ENCODE data around the gene CDX1. TPM values are rescaled to one million over a fixed set of nuclear protein-coding genes. Genes with fewer than 3 reads are reported as not detected.

CDX1 gene
- total RNA-seq, 1 donor from 2014 or later = 1.0 TPM

DNA sequence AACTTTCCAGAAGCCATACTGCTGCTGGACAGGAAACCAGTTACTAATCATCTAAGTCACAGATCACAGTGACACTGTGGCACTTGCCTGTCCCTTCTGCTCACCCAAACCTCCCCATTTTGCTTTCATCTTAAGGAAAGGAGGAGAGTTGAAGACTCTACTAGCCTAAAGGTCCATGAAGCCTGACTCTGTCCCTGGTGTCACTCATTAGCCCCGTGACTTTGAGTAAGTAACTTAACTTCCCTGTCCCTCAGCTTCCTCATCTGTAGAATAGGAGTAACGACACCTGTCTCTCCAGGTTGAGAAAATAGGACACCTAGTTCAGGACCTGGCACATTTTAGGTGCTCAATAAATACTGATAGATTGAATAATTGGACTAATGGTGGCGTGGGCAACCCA is 22.7 kb downstream of the CDX1 start:
- peaks cover 38% of the 10 kb centered on the region for H3K27me3 Mint-ChIP-seq (ENCODE audit: unreplicated experiment)
- no peak overlapping the region for H3K4me3 Mint-ChIP-seq (ENCODE audit: unreplicated experiment)
- no peaks in the 10 kb centered on the region for H3K36me3 Mint-ChIP-seq (ENCODE audit: unreplicated experiment)

DNA sequence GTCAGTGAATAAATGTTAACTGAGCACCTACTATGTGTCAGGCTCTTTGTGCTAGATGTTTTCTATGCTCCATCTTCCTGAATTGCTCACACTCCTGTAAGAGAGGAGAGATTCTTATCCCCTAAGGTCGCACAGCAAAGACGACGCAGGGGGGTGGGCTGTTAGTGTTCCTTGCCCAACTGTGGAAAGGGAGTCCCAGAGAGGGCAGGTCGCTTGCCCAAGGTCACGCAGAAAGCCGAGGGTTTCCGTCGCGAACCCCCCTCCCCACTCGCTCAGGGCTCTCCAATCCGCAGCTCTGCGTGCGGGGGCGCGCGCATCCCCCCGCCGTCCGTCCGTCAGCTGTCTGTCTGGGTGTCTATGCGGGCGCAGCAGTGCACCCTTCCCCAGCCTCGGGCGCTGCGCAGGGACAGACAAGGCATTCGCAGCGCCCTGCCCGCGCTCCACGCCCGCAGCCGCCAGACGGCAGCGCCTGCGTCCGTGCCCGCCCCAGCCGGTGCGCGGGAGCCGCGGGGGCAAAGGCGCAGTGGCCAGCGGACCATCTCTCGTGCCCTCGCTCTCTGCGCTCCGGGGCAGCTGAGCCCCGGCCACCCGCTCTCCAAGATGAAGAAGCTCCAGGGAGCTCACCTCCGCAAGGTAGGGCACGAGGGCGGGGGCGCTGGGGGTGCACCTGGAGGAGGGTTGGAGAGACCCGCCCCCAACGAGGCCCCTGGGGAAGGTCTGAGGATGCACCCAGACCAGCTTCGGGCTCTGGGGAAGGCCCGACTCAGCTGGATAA is 23.3 kb downstream of the CDX1 start, which contains the start of gene SLC6A7:
SLC6A7 (plus strand) TSS at position 335 of the 775 bp plus-strand sequence; CDS start at position 601, 266 bp downstream.
- H3K4me1 Mint-ChIP-seq (ENCODE audit: unreplicated experiment) = no peaks in the 10 kb centered on the region
- TF ChIP-seq, protein P1, sequence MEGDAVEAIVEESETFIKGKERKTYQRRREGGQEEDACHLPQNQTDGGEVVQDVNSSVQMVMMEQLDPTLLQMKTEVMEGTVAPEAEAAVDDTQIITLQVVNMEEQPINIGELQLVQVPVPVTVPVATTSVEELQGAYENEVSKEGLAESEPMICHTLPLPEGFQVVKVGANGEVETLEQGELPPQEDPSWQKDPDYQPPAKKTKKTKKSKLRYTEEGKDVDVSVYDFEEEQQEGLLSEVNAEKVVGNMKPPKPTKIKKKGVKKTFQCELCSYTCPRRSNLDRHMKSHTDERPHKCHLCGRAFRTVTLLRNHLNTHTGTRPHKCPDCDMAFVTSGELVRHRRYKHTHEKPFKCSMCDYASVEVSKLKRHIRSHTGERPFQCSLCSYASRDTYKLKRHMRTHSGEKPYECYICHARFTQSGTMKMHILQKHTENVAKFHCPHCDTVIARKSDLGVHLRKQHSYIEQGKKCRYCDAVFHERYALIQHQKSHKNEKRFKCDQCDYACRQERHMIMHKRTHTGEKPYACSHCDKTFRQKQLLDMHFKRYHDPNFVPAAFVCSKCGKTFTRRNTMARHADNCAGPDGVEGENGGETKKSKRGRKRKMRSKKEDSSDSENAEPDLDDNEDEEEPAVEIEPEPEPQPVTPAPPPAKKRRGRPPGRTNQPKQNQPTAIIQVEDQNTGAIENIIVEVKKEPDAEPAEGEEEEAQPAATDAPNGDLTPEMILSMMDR (IDR thresholded peaks at IDR 0.05) = no peak
- H3K27me3 Mint-ChIP-seq (ENCODE audit: unreplicated experiment) = peaks cover 42% of the 10 kb centered on the region
- H3K36me3 Mint-ChIP-seq (ENCODE audit: unreplicated experiment) = no peaks in the 10 kb centered on the region
- no peak within 1 kb of the TSS for H3K27ac Mint-ChIP-seq (ENCODE audit: unreplicated experiment)
- no peaks in the 10 kb centered on the region for H3K9me3 Mint-ChIP-seq (ENCODE audit: unreplicated experiment)
- no peak within 1 kb of the TSS for H3K4me3 Mint-ChIP-seq (ENCODE audit: unreplicated experiment)
- no peak for DNase-seq (ENCODE audit: extremely low spot score, unreplicated experiment)

More for the DNA sequence above, 22.7 kb downstream of the CDX1 start:
- H3K27ac Mint-ChIP-seq (ENCODE audit: unreplicated experiment) = no peak overlapping the region
- H3K9me3 Mint-ChIP-seq (ENCODE audit: unreplicated experiment) = no peaks in the 10 kb centered on the region
- H3K4me1 Mint-ChIP-seq (ENCODE audit: unreplicated experiment) = no peaks in the 10 kb centered on the region
- no peak for DNase-seq (ENCODE audit: extremely low spot score, unreplicated experiment)
- TF ChIP-seq, protein P1 (IDR thresholded peaks at IDR 0.05) = no peak

DNA sequence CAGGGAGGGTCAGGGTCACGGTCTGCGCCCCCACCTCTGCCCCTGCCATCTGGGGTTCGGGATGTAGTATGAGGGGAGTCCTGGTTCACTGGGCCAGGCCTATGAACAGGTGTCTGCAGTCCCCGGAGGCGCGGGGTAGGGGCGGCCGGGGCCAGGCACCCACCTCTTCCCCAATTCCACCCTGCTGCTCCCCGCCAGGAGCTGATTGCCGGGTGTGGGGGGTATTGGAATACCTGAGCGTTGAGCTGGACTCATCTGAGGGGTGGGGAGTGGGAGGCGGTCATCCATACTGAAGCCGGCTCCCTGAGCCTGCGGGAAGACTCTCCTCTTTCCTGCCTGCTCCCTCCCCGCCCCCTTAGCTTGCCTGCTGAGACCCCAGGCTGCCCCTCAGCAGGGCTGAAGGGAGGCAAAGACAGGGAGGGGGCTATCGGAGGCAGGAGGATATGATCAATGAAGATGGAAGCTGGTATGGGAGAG is 24.0 kb downstream of the CDX1 start:
- peaks cover 42% of the 10 kb centered on the region for H3K27me3 Mint-ChIP-seq (ENCODE audit: unreplicated experiment)
- H3K27ac Mint-ChIP-seq (ENCODE audit: unreplicated experiment) = no peak overlapping the region
- H3K4me1 Mint-ChIP-seq (ENCODE audit: unreplicated experiment) = no peaks in the 10 kb centered on the region
- H3K36me3 Mint-ChIP-seq (ENCODE audit: unreplicated experiment) = no peaks in the 10 kb centered on the region
- TF ChIP-seq, protein P1 (IDR thresholded peaks at IDR 0.05) = no peak
- DNase-seq (ENCODE audit: extremely low spot score, unreplicated experiment) = no peak
- no peak overlapping the region for H3K4me3 Mint-ChIP-seq (ENCODE audit: unreplicated experiment)
- no peaks in the 10 kb centered on the region for H3K9me3 Mint-ChIP-seq (ENCODE audit: unreplicated experiment)

DNA sequence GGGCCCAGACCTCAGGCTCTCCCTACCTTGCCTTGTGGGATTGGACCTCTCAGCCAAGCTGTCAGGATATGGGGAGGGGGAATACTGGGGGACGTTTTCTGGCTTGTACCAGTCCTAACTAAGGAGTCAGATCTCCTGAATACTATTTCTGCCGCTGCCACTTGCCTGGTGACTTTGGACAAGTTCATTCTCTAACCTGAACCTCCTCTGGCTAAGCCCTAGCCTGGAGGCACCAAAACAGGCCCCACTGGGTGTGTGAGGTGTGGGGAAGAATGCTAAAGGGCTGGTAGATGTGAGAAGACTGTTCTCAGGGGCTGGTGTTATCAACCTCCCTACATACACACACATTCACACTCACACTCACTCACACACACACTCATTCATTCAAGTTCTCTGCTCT is 24.4 kb downstream of the CDX1 start:
- H3K4me3 Mint-ChIP-seq (ENCODE audit: unreplicated experiment) = no peak overlapping the region
- no peak overlapping the region for H3K27ac Mint-ChIP-seq (ENCODE audit: unreplicated experiment)
- no peak for DNase-seq (ENCODE audit: extremely low spot score, unreplicated experiment)
- no peaks in the 10 kb centered on the region for H3K9me3 Mint-ChIP-seq (ENCODE audit: unreplicated experiment)
- no peaks in the 10 kb centered on the region for H3K36me3 Mint-ChIP-seq (ENCODE audit: unreplicated experiment)
- no peaks in the 10 kb centered on the region for H3K4me1 Mint-ChIP-seq (ENCODE audit: unreplicated experiment)
- H3K27me3 Mint-ChIP-seq (ENCODE audit: unreplicated experiment) = peaks cover 42% of the 10 kb centered on the region
- TF ChIP-seq, protein P1 (IDR thresholded peaks at IDR 0.05) = no peak

DNA sequence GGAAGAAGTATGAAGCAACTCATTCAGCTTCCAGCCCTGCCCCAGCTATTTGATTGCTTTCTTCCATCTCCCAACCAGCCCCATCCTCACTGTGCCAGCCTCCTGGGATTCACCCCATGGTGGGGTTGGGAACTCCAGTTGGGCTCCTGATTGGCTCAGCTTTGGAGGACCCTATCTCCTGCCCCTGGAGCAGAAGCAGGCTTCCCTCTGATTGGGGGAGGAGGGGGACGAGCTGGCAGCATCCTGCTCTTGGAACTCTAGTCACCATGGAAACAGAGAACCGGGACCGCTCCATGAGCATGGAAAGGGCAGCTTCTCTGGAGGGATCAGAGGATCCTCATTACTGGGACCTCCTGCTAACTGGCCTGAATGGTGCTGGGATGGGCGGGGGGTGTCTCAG is 25.9 kb downstream of the CDX1 start:
- DNase-seq (ENCODE audit: extremely low spot score, unreplicated experiment) = no peak
- Mint-ChIP-seq H3K4me3 (ENCODE audit: unreplicated experiment) (no peak overlapping the region), H3K27ac (ENCODE audit: unreplicated experiment) (no peak overlapping the region), H3K36me3 (ENCODE audit: unreplicated experiment) (no peaks in the 10 kb centered on the region), H3K27me3 (ENCODE audit: unreplicated experiment) (peaks cover 44% of the 10 kb centered on the region), H3K9me3 (ENCODE audit: unreplicated experiment) (no peaks in the 10 kb centered on the region), H3K4me1 (ENCODE audit: unreplicated experiment) (no peaks in the 10 kb centered on the region)
- TF ChIP-seq, protein P1 (IDR thresholded peaks at IDR 0.05) = no peak

Measured in osteocyte (in vitro differentiated cells).